NCI-H1694 (cell line): ENCODE measurements around the gene EFEMP2.
"Not testable (repeated sequence)": the region's sequence is repeated elsewhere in the genome, so short reads cannot be mapped to it uniquely, and the experiment has no call there.

ENCODE experiments used
- DNase-seq: peaks from one replicate; lab custom pipeline; 2025; lab: John Stamatoyannopoulos, UW

EFEMP2 gene

DNA sequence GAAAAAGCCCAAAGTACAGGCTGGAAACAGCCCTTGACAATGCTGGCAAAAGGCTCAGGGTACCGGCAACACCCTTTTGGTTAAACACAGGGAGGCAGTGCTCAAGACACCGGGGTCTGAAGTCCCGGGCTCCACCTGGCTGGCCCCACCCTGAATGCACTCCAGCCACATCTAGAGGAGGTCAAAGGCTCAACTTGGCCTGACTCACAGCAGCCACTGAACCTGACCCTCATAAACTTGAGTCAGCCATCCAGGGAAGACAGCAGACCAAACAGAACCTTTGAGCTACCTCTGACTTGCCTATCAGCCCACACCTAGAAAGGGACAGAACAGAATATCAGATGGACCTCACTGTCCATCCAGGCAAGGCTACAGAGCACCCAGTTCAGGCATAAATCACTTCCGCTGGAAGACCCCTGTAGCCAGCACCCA is 18.4 kb downstream of the EFEMP2 start:
- no peak for DNase-seq

- DNase-seq: no peak
These were observed 19.2 kb downstream of the EFEMP2 start for GRCh38 chr11:65853246-65853979.

- DNase-seq: no peak
These were observed 19.9 kb downstream of the EFEMP2 start for GRCh38 chr11:65852508-65853245.

DNA sequence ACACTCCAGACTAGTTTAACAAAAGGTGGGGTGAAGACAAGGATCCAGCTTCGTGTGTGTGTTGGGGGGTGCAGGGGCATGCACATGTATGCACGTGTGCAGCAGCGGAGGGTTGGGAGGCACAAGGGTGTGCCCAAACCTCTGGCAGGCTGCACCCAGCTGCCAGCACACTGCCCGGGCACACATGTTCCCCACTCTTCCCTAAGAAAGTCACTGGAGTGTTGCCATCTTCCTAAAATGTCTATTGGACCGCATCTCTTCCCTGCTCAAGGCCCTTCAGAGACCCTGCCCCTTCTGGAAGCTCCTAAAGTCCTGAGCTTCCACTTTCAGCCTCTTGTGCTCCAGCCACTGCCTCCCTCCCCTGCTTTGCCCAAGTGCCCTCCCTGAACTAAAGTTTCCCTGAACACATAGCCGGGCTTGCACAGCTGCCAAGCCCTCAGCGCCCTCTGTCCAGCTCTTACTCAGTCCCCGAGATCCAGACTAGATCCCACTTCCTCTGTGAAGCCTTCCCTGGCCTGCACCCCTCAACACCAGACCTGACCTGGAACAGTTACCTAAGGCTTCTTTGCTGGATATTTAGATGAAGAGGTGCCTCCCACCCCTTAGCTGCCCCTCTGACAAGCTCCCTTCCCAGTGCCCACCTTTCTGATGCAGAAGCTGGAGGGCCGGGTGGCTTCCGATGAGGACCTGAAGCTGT is 20.6 kb downstream of the EFEMP2 start:
- DNase-seq: no peak

- DNase-seq: no peak
These were observed 21.5 kb downstream of the EFEMP2 start for GRCh38 chr11:65851083-65851579.

DNA sequence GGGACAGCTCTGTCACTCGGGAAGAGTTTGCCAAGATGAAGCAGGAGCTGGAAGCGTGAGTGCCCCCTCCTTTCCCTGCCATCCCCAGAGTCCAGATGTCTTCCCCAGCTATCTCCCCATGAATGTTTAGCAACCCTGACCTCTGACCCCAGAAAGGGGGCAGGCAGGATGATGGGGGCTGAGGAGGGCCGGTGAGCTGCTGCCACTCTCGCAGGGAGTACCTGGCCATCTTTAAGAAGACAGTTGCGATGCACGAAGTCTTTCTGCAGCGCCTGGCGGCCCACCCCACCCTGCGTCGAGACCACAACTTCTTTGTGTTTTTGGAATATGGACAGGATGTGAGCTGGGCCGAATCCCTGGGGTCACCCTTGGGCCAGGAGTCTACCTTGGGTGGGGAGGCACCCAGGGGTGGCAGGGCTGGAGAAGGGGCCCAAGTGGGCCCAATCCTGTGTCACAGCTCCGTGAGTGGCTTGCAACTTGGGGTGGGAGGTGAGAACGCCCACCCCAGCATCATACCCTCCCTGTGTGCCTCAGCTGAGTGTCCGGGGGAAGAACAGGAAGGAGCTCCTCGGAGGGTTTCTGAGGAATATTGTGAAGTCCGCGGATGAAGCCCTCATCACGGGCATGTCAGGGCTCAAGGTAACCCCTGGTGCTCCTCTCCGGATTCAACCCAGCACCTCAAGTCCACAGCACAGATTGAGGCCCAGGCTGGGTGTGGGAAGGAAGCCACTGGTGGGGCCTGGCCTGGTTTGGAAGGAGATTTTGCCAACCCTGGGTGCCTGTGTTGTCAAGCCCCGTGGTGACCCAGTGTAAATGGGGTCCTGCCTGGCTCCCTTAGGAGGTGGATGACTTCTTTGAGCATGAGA is 22.1 kb downstream of the EFEMP2 start:
- DNase-seq: no peak

GRCh38 chr11:65849771-65850216 is 22.8 kb downstream of the EFEMP2 start:
- DNase-seq: no peak

- DNase-seq: no peak
These were observed 23.2 kb downstream of the EFEMP2 start for GRCh38 chr11:65849366-65849765.

DNA sequence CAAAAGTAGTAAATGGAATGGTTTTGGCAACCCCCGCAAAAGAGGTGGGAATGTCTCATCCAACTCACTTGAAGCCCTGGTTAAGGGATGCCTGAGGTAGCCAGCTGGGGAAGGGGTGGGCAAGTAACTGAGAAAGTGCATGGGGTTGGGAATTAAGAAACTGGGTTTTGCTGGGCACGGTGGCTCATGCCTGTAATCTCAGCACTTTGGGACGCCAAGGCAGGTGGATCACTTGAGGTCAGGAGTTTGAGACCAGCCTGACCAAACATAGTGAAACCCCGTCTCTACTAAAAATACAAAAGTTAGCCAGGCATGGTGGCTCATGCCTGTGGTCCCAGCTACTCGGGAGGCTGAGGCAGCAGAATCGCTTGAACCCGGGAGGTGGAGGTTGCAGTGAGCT is 23.9 kb downstream of the EFEMP2 start:
- not testable (repeated sequence) for DNase-seq

GRCh38 chr11:65847746-65848145 is 24.9 kb downstream of the EFEMP2 start:
- no peak for DNase-seq

- no peak for DNase-seq
These were observed 28.2 kb downstream of the EFEMP2 start for GRCh38 chr11:65844231-65844872.

GRCh38 chr11:65843811-65844210 is 28.8 kb downstream of the EFEMP2 start:
- no peak for DNase-seq

GRCh38 chr11:65842144-65842543 is 30.5 kb downstream of the EFEMP2 start:
- no peak for DNase-seq

GRCh38 chr11:65834202-65834601 is 38.4 kb downstream of the EFEMP2 start:
- DNase-seq: no peak

DNA sequence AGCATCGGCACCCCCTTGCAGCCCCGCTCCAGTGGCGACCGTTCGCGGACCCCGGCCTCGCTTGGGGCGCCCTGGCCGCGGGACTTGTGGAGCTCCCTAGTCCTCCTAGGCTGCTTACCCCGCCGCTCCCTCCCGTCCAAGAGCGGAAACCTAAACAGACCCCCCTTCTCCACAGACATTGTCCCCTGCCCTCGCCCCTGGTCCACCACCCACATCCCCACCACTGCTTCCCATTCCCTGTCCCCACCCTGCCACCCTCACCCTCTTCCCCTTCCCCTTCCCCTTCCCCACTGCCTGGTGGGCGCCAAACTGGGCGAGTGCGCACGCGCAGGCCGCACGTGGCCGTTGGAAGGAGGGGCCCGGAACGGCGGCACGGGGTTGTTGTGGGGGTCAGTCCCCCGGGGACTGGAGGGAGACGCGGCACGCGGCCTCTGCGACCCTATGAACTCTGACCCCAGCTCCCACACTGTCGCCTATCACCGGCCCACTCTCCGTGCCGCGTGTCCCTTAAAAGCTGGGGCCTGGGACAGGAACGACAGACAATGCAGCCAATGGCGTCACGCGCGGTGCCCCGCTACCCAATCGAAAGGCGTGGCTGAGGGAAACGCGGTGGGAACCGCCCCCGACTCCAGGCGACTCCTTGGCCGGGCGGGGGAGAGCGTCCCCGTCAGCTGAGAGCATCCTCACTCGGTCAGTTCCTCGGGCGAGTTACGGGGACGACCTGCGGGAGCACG is 39.1 kb downstream of the EFEMP2 start, which contains the start of gene SNX32:
SNX32 (plus strand) TSS at position 667 of the 734 bp plus-strand sequence. CDS start 103 bp downstream, outside the sequence.
- peak; percentile 75 for DNase-seq

- DNase-seq: not testable (repeated sequence)
These were observed 40.4 kb downstream of the EFEMP2 start for GRCh38 chr11:65832231-65832630.

DNA sequence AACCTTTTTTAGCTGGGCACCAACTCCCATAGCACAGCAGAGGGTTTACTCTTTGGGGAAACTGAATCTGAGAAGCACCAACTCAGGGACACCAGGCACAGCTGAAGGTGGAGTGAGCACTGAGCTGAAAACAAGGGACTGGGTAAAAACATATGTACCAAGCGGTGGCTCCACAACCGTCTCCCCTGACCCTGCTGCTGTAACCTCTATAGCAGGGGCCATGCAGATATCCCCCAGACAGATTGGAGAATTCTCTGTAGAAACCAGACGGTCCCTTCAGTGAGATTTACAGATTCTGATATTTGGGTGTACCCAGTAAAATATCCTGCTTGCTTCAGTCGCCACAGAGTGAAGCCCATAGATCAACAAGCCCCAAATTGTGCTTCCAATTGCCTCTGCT is 43.1 kb downstream of the EFEMP2 start:
- no peak for DNase-seq

- DNase-seq: no peak
These were observed 45.4 kb downstream of the EFEMP2 start for GRCh38 chr11:65826984-65827735.

DNA sequence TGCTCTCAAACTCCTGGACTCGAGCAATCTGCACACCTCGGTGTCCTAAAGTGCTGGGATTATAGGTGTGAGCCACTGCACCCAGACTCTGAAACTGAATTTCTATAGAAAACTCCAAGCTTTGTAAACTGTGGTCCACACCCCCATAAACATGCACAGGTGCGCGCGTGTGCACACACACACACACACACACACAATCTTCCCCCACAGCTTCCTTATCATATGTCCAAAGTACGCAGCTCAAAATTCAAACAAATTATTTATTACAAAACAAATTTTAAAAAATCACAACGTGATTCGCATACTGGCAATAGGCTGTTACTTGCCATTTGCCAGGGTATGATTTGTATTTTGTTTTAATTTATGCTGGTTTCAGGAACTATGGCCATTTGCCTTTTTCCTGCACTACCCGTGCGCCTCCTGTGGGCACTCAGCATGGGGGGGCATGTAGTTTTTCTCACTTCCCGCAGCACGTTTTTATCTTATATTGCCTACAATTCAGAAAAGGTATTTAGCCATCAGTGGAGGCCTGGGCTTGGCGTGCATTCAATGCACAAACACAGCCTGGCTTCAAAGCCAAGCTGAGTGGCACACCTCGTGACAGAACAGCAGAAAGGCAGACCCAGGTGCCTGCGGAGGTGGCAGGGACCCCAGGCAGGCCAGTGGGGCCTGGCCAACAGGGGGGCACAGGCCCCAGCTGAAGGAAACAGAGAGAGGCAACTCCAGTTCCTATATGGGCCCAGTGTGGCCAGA is 49.6 kb downstream of the EFEMP2 start:
- DNase-seq: no peak
